Medulla oblongata (tissue), 1 donor: Measurements from ENCODE around the gene USH1G.
"Not testable (repeated sequence)": the region's sequence is repeated elsewhere in the genome, so short reads cannot be mapped to it uniquely, and the experiment has no call there.

Experiments used
- DNase-seq: peaks from one replicate; pipeline ENCODE4 v3.0.0-alpha.2; 2015; ENCODE audit errors: extremely low spot score

USH1G gene

GRCh38 chr17:74875155-74875976, 47.7 kb downstream of the USH1G start:
- no peak for DNase-seq

DNA sequence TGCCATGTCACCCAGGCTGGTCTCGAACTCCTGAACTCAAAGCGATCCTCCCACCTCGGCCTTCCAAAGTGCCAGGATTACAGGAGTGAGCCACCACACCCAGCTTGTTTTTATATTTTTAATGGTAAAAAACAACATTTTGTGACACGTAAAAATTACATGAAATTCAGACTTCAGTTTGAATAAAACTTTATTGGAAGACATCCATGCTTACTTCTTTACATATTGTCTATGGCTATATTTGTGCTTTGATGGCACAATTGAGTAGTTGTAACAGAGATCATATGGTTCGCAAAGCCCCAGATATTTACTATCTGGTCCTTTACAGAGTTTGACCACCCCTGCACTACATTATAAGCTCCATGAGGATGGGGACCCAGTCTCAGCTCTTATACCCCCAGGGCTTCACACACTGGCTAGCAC, 48.4 kb downstream of the USH1G start:
- no peak for DNase-seq

- DNase-seq: no peak
Measured at GRCh38 chr17:74873874-74874614, 49.0 kb downstream of the USH1G start.

- peak; percentile 100 for DNase-seq
Measured at GRCh38 chr17:74873037-74873873, 49.8 kb downstream of the USH1G start.

DNA sequence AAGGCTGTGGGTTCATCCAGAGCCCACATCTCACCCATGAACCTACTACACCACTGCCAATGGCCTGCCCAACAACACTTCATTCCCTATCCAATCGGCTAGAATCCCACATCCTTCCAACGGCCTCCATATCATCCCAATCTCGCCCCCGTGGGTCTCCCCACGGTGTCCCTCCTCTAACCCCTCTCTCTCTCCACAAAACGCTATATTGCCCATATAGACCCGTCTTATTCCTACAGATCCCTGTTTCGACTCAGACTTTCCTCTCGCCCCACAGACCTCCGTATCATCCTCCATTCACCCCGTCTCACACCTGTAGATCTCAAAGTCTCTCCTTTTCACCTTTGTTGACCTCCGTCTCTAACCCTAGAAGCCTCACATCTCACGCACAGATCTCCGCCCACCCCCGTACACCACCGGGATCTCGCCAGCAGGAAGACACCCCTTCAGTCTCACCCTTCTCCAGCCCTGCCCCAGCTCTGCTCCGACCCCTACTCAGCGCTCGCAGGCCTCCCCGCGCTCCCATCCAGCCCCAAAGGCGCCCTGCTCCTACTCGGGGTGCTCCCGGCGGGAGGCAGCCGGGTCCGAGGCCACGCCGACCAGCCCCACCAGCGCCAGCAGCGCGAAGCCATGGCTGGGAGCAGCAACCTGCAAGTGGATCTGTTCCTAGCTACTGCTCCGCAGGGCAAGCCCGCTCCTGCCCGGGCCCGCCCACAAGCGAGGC, 50.6 kb downstream of the USH1G start, which contains the start of gene FDXR:
FDXR (minus strand) TSS at position 682 of the 724 bp plus-strand sequence; CDS start at position 632, 50 bp downstream.
- no peak for DNase-seq

- no peak for DNase-seq
Measured at GRCh38 chr17:74871356-74872076, 51.5 kb downstream of the USH1G start.

DNA sequence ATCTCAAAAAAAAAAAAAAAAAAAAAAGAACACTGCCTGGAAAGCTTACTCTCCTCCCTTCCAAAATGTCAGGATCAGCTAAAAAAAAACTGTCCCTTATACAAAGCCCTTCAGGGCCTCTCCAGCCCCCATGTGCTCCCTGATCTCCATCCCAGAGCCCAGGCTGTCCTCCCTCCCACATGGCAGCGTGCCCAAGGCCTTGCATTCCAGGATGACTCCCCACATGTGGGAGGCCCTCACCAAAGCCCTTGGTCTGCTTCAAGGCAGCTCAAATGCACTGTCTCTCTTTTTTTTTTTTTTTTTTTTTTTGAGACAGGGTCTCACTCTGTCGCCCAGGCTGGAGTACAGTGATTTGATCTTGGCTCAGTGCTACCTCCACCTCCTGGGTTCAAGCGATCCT, 52.5 kb downstream of the USH1G start:
- DNase-seq: no peak

GRCh38 chr17:74870028-74870427, 53.0 kb downstream of the USH1G start:
- not testable (repeated sequence) for DNase-seq

DNA sequence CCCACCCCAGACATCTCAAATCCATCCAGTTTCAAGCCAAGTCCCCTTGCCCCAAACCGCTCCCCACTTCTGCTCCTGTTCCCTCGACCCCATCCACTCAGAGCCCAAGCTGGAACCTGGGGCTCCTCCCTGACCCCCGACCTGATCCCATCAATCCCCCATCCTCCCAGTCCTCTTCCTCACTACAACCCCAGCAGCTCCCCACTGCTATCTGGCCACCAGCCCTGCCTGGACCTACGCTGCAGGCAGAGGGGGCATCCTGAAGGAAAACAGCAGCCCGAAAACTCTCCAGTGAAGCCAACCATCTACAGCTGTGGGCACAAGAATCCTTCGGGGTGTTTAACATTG, 54.2 kb downstream of the USH1G start:
- DNase-seq: no peak

- DNase-seq: no peak
Measured at GRCh38 chr17:74868251-74868907, 54.7 kb downstream of the USH1G start.

GRCh38 chr17:74866198-74866835, 56.7 kb downstream of the USH1G start:
- DNase-seq: no peak
